ENCODE results near the gene EFHD2.
"Not testable (repeated sequence)": the region's sequence is repeated elsewhere in the genome, so short reads cannot be mapped to it uniquely, and the experiment has no call there.

Gene EFHD2

DNA sequence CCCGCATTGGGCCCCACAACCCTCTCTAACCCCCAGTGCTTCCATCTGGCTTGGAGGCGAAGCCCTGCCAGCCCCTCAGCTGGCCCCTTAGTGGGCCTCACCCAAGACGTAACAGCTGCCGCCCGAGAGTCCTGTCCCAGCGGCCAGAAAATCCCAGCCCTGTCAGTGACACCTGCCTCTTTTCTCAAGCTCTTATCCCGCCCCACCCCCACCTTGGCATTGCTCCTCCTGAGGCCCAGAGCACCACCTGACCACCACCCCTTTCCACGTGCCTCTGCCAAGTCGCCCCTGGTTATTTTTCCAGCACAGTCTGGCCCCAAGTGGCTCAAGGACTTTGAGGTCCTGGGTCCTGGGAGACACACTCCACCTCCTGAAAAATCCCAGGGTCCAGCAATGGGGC is 22.6 kb downstream of the EFHD2 start:
- TF ChIP-seq CTCF (IDR thresholded peaks at IDR 0.05) = no peak
- no peak overlapping the region for H3K27ac ChIP-seq

DNA sequence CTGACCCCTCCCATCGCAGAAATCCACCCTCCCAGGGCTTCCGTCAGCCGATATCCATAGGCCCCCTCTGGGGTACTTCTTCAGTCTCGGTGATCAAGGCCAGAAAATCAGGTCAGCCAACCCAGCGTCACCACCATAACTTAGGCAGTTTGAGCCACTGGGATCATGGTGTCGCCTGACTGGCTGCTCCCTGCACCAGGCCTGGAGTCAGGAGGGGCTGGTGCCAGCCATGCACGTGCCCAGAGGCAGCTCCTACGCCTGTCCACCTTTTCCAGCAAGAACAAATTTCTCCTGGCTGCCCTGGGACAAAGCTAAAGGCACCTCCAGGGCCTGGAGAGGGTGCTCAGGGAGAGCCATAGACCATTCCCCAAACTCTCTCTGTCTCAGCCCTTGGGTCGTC is 23.8 kb downstream of the EFHD2 start:
- no peak overlapping the region for H3K9ac ChIP-seq
- no peak overlapping the region for H3K4me2 ChIP-seq (ENCODE audit: low read length)
- TF ChIP-seq CTCF (IDR thresholded peaks at IDR 0.05) = no peak
- H2AFZ ChIP-seq = no peak overlapping the region
- no peak overlapping the region for H3K4me3 ChIP-seq (ENCODE audit: low read depth, low read length)
- no peak overlapping the region for H3K27ac ChIP-seq
- no peaks in the 10 kb centered on the region for H3K9me3 ChIP-seq (ENCODE audit: control insufficient read depth, low read length)
- H3K36me3 ChIP-seq (ENCODE audit: control insufficient read depth, insufficient read depth, low read length) = no peaks in the 10 kb centered on the region
- H3K79me2 ChIP-seq = no peaks in the 10 kb centered on the region
- no peaks in the 10 kb centered on the region for H3K4me1 ChIP-seq
- H3K27me3 ChIP-seq (ENCODE audit: control insufficient read depth, insufficient read depth, low read length) = no peaks in the 10 kb centered on the region

More for the DNA sequence above, 22.6 kb downstream of the EFHD2 start:
- Histone ChIP-seq H3K4me2 (ENCODE audit: low read length) (no peak overlapping the region), H3K4me3 (ENCODE audit: low read depth, low read length) (no peak overlapping the region), H3K9ac (no peak overlapping the region), H3K4me1 (no peaks in the 10 kb centered on the region), H3K36me3 (ENCODE audit: control insufficient read depth, insufficient read depth, low read length) (no peaks in the 10 kb centered on the region), H3K9me3 (ENCODE audit: control insufficient read depth, low read length) (no peaks in the 10 kb centered on the region), H3K79me2 (no peaks in the 10 kb centered on the region), H2AFZ (no peak overlapping the region), H3K27me3 (ENCODE audit: control insufficient read depth, insufficient read depth, low read length) (no peaks in the 10 kb centered on the region)

DNA sequence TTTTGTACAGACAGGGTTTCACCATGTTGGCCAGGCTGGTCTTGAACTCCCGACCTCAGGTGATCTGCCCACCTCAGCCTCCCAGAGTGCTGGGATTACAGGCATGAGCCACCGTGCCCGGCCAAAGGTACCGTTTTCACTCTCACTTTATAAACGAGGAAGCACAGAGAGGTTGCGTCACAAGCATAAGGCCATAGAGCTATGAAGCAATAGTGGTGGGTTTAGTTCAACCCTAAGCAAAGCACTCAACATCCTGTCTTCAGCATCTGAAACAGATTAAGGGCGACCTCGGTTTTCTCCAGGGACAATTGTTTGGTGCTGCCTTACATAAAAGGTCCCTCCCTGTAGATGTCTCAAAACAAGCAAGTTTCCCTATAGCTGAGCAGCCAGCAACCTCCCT is 25.1 kb downstream of the EFHD2 start:
- not testable (repeated sequence) for H3K9me3 ChIP-seq (ENCODE audit: control insufficient read depth, low read length); H3K4me2 ChIP-seq (ENCODE audit: low read length); H3K79me2 ChIP-seq; H3K36me3 ChIP-seq (ENCODE audit: control insufficient read depth, insufficient read depth, low read length); H3K27me3 ChIP-seq (ENCODE audit: control insufficient read depth, insufficient read depth, low read length); H3K4me3 ChIP-seq (ENCODE audit: low read depth, low read length); H3K27ac ChIP-seq; H3K4me1 ChIP-seq; H2AFZ ChIP-seq; H3K9ac ChIP-seq

DNA sequence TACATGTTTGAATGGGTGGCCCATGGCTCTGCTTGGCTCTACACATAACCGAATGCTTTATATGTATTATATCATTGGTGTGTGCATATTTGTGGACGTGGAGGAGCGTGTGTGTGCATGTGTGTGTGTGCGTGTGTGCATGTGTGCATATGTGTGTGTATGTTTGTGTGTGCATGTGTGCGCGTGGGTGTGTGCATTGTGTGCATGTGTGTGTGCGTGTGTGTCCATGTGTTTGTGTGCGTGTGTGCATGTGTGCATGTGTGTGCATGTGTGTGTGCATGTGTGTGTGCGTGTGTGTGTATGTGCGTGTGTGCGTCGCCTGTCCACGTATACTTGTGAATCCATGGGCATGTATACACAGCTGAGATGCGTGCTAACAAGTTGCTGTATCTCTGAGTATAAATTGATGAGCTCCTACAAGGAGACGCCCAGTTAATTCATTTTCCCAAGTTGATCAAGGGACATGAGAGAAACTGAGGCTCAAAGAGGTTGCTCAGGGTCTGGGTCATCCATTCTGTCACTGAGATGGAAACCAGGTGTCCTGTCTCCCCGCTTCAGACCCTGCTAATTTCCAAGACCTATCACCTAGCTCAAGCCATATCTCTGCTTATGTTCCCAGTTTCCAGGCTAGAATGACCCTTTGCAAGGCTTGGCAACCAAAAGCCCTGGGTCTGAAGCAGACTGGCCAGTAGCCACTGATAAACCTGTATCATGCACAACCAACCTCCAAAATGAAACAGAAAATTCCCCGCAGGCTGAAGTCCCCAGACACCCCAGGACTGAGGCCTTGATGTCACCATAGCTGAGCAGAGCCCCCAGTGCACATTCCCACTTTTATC is 25.8 kb downstream of the EFHD2 start:
- Histone ChIP-seq H3K27ac (no peak overlapping the region), H3K79me2 (no peaks in the 10 kb centered on the region), H3K27me3 (ENCODE audit: control insufficient read depth, insufficient read depth, low read length) (no peaks in the 10 kb centered on the region), H2AFZ (no peak overlapping the region), H3K36me3 (ENCODE audit: control insufficient read depth, insufficient read depth, low read length) (no peaks in the 10 kb centered on the region), H3K4me3 (ENCODE audit: low read depth, low read length) (no peak overlapping the region), H3K9me3 (ENCODE audit: control insufficient read depth, low read length) (no peaks in the 10 kb centered on the region), H3K9ac (no peak overlapping the region), H3K4me1 (no peaks in the 10 kb centered on the region), H3K4me2 (ENCODE audit: low read length) (no peak overlapping the region)
- no peak for TF ChIP-seq CTCF (IDR thresholded peaks at IDR 0.05)

- Histone ChIP-seq H3K79me2 (no peaks in the 10 kb centered on the region), H3K9me3 (ENCODE audit: control insufficient read depth, low read length) (no peaks in the 10 kb centered on the region), H3K4me1 (no peaks in the 10 kb centered on the region), H3K4me3 (ENCODE audit: low read depth, low read length) (no peak overlapping the region), H3K4me2 (ENCODE audit: low read length) (no peak overlapping the region), H3K27me3 (ENCODE audit: control insufficient read depth, insufficient read depth, low read length) (no peaks in the 10 kb centered on the region), H3K36me3 (ENCODE audit: control insufficient read depth, insufficient read depth, low read length) (no peaks in the 10 kb centered on the region), H3K27ac (no peak overlapping the region), H2AFZ (no peak overlapping the region), H3K9ac (no peak overlapping the region)
- no peak for TF ChIP-seq CTCF (IDR thresholded peaks at IDR 0.05)
Measured at GRCh38 chr1:15436881-15437442, 27.3 kb downstream of the EFHD2 start.

Measured in parathyroid adenoma (tissue), 2 donors.